Measurements from ENCODE around the gene ATP1B1. TPM values are rescaled to one million over a fixed set of nuclear protein-coding genes. Genes with fewer than 3 reads are reported as not detected.
A peak's percentile ranks its signal among the peaks of the same experiment; 100 is the strongest.

Gene ATP1B1
- total and polyA plus RNA-seq, 5 experiments from 2014 or later: 0.62 to 1.8 (median 0.97) TPM

DNA sequence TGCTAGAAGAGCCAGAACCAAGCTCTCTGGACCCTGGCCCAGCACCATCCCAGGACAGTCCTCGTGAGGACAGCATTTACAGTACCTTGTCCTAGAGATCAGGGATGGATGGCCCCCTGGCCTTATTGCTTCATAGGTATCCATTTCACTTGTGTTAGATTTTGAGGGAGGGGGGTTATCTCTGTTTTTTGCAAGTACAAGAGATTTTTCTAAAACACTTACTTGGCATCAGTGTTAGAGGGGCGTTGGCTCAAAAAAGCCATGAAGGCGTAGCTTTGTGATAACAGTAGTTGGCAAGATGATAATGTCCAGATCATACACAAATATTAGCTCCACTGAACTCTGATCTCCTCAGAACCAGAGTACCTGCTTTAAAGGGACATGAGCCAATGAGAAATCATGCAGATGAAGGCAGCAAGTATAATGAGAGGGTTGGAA lies 5.8 kb upstream of the ATP1B1 start:
- DNase-seq (no peak), ATAC-seq (no peak)
- H3K4me3 Mint-ChIP-seq: no peak overlapping the region
- peaks cover 4 to 11% (median 8%) of the 10 kb centered on the region in 4 donors for H3K4me1 Mint-ChIP-seq
- peaks cover 0 to 8% (median 0%) of the 10 kb centered on the region in 3 donors for H3K36me3 Mint-ChIP-seq
- no peak overlapping the region for H3K27ac Mint-ChIP-seq
- H3K27me3 Mint-ChIP-seq: peaks cover 0 to 8% (median 2%) of the 10 kb centered on the region in 5 donors
- peaks cover 0 to 4% (median 0%) of the 10 kb centered on the region in 9 donors for H3K9me3 Mint-ChIP-seq
- POLR2A ChIA-PET: no interaction called here

DNA sequence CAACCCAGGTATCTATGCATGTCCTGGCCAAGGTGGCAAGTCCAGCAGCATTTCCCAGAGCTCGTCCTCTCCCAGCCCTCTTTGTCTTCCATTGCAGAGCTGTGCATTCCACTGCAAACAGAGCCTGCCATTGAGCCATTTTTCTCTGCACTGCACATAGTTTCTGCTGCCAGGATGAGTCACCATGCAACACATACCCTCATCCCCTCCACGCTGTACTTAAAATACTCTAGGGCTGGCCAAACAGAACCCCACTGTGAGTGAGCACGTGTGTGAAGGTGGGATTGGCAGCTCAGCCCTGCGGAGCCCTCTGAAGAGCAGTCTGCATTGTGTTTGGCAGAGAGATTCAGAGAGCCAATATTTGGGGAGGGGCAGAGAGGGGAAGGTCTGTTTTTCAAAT lies 3.9 kb upstream of the ATP1B1 start:
- POLR2A ChIA-PET: no interaction called here
- Mint-ChIP-seq H3K9me3 (no peaks in the 10 kb centered on the region), H3K4me3 (no peak overlapping the region), H3K27ac (no peak overlapping the region), H3K27me3 (peaks cover 0 to 6% (median 0%) of the 10 kb centered on the region in 5 donors), H3K36me3 (no peaks in the 10 kb centered on the region), H3K4me1 (peaks cover 9 to 19% (median 14%) of the 10 kb centered on the region in 4 donors)
- ATAC-seq: no peak
- no peak for DNase-seq

- Mint-ChIP-seq H3K27me3 (peaks cover 0 to 6% (median 0%) of the 10 kb centered on the region in 5 donors), H3K9me3 (no peaks in the 10 kb centered on the region), H3K27ac (no peak overlapping the region), H3K36me3 (no peaks in the 10 kb centered on the region), H3K4me1 (peaks cover 9 to 22% (median 19%) of the 10 kb centered on the region in 4 donors), H3K4me3 (no peak overlapping the region)
- DNase-seq (no peak), ATAC-seq (no peak)
- POLR2A ChIA-PET: no interaction called here
Observed at GRCh38 chr1:169103002-169103401, 3.5 kb upstream of the ATP1B1 start.

GRCh38 chr1:169103480-169103893 lies 3.0 kb upstream of the ATP1B1 start:
- Mint-ChIP-seq H3K4me1 (peaks cover 10 to 27% (median 23%) of the 10 kb centered on the region in 4 donors), H3K27me3 (peaks cover 0 to 8% (median 0%) of the 10 kb centered on the region in 5 donors), H3K4me3 (no peak overlapping the region), H3K9me3 (no peaks in the 10 kb centered on the region), H3K36me3 (no peaks in the 10 kb centered on the region), H3K27ac (no peak overlapping the region)
- POLR2A ChIA-PET: no interaction called here
- ATAC-seq (no peak), DNase-seq (no peak)

GRCh38 chr1:169105087-169105433 lies 1.4 kb upstream of the ATP1B1 start:
- POLR2A ChIA-PET: no interaction called here
- ATAC-seq: no peak
- H3K27ac Mint-ChIP-seq: peak overlapping the region in 3 of 10 donors; percentile 13 to 86 (median 74)
- H3K4me1 Mint-ChIP-seq: peaks cover 15 to 39% (median 35%) of the 10 kb centered on the region in 4 donors
- no peak for DNase-seq
- H3K36me3 Mint-ChIP-seq: no peaks in the 10 kb centered on the region
- H3K9me3 Mint-ChIP-seq: no peaks in the 10 kb centered on the region
- H3K27me3 Mint-ChIP-seq: peaks cover 0 to 11% (median 0%) of the 10 kb centered on the region in 5 donors
- peak overlapping the region in 8 of 10 donors; percentile 71 to 87 (median 80) for H3K4me3 Mint-ChIP-seq

DNA sequence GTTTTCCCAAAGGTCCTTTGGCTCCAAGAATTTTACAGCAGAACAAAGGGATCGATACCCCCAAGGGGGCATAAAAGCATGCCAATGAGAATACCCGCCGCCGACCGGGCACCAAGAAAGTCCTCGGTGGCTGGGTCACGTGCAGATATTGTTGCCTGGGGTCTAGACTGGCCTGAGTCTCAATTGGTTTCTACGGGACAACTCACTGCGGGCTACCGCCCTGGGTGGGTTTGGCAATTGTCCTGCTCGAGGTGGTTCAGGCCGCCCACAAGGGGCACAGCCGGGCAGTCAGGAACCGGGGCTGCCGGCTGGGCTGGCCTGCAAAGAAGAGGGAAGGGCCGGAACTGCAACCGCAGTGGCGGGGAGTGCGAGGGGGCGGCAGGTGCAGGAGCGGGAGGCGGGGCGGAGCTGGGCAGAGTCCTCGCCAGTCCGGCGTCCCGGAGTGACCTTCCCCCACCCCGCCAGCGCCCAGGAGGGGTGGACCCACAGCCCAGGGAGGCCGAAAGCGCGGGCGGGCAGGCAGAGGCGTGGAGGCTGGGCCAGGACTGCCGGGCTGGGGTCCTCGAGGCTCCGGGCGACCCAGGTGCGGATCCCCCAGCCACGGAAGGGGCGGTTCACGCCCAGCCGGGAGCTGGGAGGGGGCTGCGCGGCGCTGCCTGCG lies 926 bp upstream of the ATP1B1 start:
- peaks cover 0 to 12% (median 0%) of the 10 kb centered on the region in 5 donors for H3K27me3 Mint-ChIP-seq
- H3K4me1 Mint-ChIP-seq: peaks cover 18 to 44% (median 40%) of the 10 kb centered on the region in 4 donors
- no peaks in the 10 kb centered on the region for H3K9me3 Mint-ChIP-seq
- H3K27ac Mint-ChIP-seq: peak overlapping the region in 5 of 10 donors; percentile 3 to 86 (median 34)
- peak; percentile 4 to 16 for ATAC-seq
- POLR2A ChIA-PET: no interaction called here
- H3K36me3 Mint-ChIP-seq: no peaks in the 10 kb centered on the region
- peak in 3 of 10 donors; percentile 24 to 43 (median 27) for DNase-seq
- H3K4me3 Mint-ChIP-seq: peak overlapping the region in 8 of 10 donors; percentile 71 to 88 (median 82)

DNA sequence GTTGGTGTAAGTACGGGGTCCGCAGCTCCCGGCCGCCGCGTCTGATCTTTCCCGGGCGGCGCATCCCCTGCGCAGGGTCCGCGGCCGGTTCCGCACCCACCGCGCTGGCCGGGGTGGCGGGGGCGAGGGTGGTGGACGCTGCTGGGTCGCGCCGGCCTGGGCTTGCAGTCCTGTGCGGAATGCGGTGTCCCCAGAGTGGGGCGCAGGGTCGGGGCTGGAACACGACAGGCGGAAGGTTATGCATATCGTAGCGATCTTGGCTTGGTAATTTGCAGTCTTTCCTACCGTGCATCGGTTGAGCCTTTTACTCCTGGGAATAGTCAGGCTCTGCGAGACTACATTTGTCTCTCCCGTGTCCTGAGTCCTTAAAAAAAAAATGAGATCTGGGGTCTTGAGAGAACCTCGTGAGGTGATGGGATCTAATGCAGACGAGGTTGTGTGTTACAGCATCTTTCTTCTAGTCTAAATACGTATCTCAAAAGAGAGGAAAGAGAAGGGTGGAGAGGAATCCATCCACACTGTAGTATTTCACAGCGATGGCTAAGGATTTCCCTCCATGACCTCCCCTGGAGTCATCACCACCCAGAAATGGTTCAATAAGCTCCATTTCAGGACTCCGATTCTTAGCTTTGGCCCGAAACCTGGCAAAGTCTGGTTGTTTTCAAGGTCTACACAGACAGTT lies 572 bp downstream of the ATP1B1 start:
- peaks cover 0 to 12% (median 0%) of the 10 kb centered on the region in 5 donors for H3K27me3 Mint-ChIP-seq
- peak overlapping the region; percentile 79 to 93 (median 86) for H3K4me3 Mint-ChIP-seq
- H3K27ac Mint-ChIP-seq: peak overlapping the region; percentile 6 to 74 (median 22)
- peaks cover 18 to 46% (median 42%) of the 10 kb centered on the region in 4 donors for H3K4me1 Mint-ChIP-seq
- no peak for ATAC-seq
- H3K36me3 Mint-ChIP-seq: peaks cover 0 to 2% (median under 1%) of the 10 kb centered on the region in 3 donors
- POLR2A ChIA-PET: interaction anchor here (0.7 kb wide), 1 partner anchor 63 kb away, joined by 3 read pairs; no protein-coding TSS in a partner anchor
- peak in 3 of 10 donors; percentile 10 to 34 (median 23) for DNase-seq
- no peaks in the 10 kb centered on the region for H3K9me3 Mint-ChIP-seq

DNA sequence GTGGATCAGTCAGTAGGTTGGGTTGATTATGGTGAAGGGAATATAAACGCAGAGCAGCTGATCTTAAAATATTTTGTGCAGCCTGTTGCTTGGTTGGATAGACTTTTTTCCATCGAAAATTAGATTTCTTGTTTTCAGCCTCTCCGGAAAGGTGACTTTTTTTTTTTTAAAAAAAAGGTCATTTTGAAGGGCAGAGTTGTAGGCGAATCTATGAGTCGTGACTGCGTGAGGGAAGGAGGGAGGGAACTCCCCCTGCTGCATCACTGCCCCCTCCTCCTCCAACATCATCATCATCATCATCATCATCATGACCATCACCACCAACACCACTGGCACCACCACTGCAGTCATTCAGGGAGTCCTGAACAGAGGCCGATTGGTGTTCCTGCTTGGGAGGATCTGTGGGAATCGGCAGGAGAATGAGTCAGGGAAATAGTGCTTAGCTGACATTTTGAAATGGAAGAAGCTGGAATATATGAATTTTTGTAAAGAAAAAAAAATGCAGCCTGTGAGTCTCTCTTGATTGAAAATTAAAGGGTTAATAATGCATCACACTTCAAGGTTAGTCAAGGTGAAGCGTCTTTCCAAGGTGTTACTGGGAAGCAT lies 1.2 kb downstream of the ATP1B1 start:
- POLR2A ChIA-PET: no interaction called here

GRCh38 chr1:169108223-169108622 lies 1.7 kb downstream of the ATP1B1 start:
- DNase-seq: no peak
- H3K4me1 Mint-ChIP-seq: peaks cover 18 to 51% (median 42%) of the 10 kb centered on the region in 4 donors
- H3K27me3 Mint-ChIP-seq: peaks cover 0 to 12% (median 0%) of the 10 kb centered on the region in 5 donors
- H3K4me3 Mint-ChIP-seq: peak overlapping the region in 9 of 10 donors; percentile 39 to 90 (median 84)
- H3K27ac Mint-ChIP-seq: peak overlapping the region in 2 of 10 donors; percentile 7 to 8
- no peaks in the 10 kb centered on the region for H3K9me3 Mint-ChIP-seq
- no peak for ATAC-seq
- H3K36me3 Mint-ChIP-seq: peaks cover 0 to 6% (median 4%) of the 10 kb centered on the region in 3 donors
- POLR2A ChIA-PET: no interaction called here

More for the DNA sequence above, 1.2 kb downstream of the ATP1B1 start:
- ATAC-seq (no peak), DNase-seq (no peak)
- no peaks in the 10 kb centered on the region for H3K9me3 Mint-ChIP-seq
- H3K4me1 Mint-ChIP-seq: peaks cover 18 to 51% (median 42%) of the 10 kb centered on the region in 4 donors
- peak overlapping the region; percentile 79 to 90 (median 86) for H3K4me3 Mint-ChIP-seq
- peaks cover 0 to 6% (median 3%) of the 10 kb centered on the region in 3 donors for H3K36me3 Mint-ChIP-seq
- H3K27me3 Mint-ChIP-seq: peaks cover 0 to 12% (median 0%) of the 10 kb centered on the region in 5 donors
- peak overlapping the region in 5 of 10 donors; percentile 10 to 74 (median 26) for H3K27ac Mint-ChIP-seq

GRCh38 chr1:169108863-169109560 lies 2.5 kb downstream of the ATP1B1 start:
- POLR2A ChIA-PET: interaction anchor here (0.5 kb wide), 1 partner anchor 776 kb away, joined by 3 read pairs; no protein-coding TSS in a partner anchor
- Mint-ChIP-seq H3K36me3 (peaks cover 0 to 8% (median 4%) of the 10 kb centered on the region in 3 donors), H3K9me3 (no peaks in the 10 kb centered on the region), H3K4me1 (peaks cover 19 to 51% (median 42%) of the 10 kb centered on the region in 4 donors), H3K27me3 (peaks cover 0 to 12% (median 4%) of the 10 kb centered on the region in 5 donors), H3K4me3 (peak overlapping the region in 5 of 10 donors; percentile 1 to 90 (median 33)), H3K27ac (no peak overlapping the region)
- ATAC-seq (no peak), DNase-seq (no peak)

DNA sequence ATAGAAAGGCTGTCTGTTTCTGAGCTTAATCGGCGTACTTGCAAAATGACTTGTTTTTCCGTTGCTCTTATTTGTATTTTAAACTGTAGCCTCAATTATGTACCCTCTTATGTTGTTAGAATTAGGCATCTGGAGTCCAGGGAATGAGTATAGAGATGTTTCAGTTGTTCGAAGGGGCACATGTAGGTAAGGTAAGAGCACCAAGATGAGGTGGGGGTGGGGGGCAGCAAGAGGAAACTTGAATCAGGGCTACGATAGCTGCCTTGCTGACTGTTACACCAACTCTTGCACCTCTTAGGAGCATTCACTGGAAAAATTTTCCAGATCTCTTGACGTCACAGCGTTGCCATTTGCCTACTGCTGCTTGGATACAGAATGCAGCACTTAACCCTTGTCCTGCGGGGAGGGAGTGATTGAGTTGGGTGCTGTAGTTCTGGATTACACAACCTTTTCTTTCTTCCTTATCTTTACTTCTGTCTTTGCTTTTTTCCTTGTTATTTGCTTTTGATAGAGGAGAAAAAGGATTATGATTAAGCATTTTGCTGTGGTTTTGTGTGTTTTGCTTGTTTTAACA lies 3.2 kb downstream of the ATP1B1 start:
- Mint-ChIP-seq H3K27ac (peak overlapping the region in 2 of 10 donors; percentile 20 to 58), H3K4me3 (peak overlapping the region in 6 of 10 donors; percentile 1 to 33 (median 18)), H3K9me3 (no peaks in the 10 kb centered on the region), H3K36me3 (peaks cover 0 to 8% (median 4%) of the 10 kb centered on the region in 3 donors), H3K4me1 (peaks cover 19 to 49% (median 41%) of the 10 kb centered on the region in 4 donors), H3K27me3 (peaks cover 0 to 10% (median 4%) of the 10 kb centered on the region in 5 donors)
- DNase-seq (no peak), ATAC-seq (no peak)
- POLR2A ChIA-PET: interaction anchor here (0.5 kb wide), 1 partner anchor 776 kb away, joined by 3 read pairs; no protein-coding TSS in a partner anchor
